T-helper 9 cell (primary cell): ENCODE measurements around the gene HOXA5.

Experiments used
- DNase-seq: peaks from one replicate; pipeline ENCODE4 v3.0.0-alpha.2; 2020

HOXA5 gene

DNA sequence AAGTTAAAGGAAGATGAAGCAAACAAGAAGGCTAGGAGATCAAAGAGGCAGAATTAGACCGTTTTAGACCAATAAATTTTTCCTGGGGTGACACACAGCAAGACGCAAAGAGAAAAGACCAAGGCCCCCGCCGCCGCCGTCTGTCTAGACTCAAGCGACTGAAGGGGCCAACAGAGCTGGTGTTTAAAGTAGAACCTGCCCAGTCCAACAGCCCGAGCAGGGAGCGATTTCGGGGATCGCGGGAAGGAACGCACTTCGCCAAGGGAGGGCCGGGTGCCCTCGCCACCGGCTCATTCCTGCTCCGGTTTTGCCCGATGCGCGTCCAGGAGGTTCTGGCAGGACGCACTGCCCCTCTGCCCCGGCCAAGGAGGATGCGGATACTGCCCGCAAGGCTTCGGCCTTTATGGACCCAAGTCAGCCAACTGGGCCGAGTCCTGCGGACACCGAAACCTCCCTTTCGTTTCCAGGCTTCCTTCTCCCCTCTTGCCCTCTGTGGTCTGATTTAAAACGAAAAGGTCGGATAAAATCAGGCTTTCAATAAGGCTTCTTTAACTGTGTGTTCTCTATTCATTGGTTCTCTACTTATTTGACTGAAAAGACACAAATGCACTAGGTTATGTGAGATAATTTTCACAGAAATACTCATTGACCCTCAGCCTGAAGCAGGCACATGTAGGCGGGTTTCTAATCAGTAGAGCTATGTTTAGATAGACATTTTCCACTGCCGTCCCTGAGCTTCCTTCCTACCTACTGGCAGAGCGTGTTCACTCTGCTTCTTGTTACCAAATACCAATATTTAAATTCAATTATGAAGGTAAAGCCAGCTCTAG lies 15.2 kb upstream of the HOXA5 start:
- no peak for DNase-seq

DNA sequence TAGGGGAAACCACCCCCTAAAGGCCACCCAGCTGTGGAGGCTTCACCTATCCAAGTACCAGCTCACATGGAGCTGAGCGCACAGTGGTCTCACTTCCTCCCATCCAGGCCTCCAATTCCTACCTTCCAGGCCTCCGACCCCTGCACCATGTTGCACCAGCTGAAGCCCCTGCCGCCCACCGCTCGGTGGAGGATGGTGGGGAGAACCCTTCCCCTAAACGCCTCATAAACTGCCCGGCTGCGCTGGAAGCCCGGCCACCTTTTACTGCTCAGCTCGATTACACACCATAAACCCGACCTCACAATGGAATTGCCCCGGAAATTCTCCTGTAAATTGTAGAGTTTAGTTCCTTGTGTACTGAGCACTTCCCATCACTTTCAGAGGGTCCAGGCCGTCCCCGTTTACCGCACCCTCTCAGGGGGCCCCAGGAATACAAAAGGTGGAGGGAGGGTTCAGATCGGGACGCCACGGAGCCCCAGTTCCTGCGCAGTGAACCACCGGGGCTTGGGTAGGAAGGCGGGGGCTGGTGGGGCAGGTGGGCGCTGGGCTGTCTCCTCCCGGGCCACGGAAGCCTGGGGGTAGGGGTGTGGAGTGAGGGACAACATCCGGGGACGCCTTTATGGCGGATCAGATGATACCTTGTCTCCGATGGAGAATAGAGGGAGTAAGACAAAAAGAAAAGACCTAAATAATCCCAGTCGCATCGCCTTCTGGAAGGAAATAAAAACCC lies 14.4 kb upstream of the HOXA5 start:
- no peak for DNase-seq

DNA sequence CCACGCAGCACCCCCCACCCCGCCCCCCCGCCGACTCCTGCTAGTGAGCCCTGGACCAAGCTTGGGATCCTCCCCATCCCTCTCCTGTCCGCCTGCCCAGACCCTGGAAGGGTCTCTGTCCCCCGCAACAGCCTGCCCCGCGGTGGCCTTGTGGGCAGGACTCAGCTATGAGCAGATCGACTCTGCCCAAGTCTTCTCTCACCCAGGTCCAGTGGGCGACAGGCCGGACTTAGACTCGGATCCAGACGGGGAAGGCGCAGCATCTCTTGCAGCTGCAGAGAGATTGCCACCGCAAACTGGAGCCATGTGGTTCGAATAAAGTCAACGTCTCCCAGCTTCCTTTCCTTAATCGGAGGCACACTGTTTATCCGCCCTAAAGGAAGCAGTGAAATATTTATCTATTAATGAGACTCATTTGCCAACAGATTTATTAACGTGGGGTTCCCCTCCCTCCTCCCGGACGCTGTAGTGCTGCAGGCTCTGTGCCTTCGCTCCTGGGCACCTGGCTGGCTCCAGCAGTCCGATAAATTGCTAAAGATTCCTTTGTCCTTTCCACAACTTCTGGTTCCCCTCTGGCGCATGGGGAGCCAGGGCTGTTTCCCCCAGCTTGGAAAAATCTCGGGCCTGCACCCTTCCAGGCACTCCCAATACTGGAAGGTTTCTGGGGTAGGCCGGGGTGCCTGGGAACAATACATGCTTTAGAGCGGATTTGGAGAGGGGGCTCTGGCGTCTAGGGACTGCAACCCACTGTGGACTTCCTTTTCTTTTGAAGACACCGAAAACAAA lies 13.6 kb upstream of the HOXA5 start:
- DNase-seq = no peak

DNA sequence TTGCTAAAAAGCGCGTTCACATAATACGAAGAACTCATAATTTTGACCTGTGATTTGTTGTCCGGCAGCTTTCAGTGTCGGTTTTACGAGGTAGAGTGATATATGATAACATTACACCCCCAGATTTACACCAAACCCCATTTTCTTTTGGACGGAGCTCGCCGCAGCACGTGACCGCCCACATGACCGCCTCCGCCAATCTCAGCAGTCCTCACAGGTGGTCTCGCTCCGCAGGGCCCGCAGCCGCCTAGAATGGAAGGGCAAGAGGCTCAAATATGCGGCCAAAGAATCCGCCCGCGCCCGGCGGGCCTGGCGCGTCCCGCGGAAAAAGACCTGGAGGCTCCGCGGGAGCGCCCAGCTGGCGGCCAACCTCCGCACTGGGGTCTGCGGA lies 13.0 kb upstream of the HOXA5 start, which contains the start of gene HOXA7:
Gene HOXA7, minus strand, starts transcription at position 168 of the 391 bp plus-strand sequence. Its CDS starts 130 bp downstream, at position 38.
- no peak for DNase-seq

DNA sequence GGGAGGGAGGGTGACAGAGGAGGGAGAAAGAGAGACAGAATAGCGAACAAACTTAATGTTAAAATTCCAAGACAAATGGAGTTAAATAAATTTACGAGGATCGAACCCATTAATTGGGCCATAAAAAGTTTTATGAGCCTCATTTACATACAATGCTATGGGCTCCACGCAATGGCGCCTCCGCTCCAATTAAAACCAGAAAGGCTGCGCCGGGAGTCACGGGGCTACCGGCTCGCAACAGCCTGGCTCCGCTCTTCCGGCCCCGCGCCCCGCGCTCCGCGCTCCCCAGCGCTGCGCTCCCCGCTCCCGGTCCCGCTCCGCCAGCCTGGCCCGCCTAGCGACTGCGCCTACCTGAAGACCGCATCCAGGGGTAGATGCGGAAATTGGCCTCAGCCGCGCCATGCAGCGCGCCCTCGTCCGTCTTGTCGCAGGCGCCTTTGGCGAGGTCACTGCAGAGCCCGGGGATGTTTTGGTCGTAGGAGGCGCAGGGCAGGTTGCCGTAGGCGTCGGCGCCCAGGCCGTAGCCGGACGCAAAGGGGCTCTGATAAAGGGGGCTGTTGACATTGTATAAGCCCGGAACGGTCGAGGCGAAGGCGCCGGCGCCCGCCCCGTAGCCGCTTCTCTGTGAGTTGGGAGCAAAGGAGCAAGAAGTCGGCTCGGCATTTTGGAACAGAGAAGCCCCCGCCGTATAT lies 12.5 kb upstream of the HOXA5 start:
- no peak for DNase-seq

DNA sequence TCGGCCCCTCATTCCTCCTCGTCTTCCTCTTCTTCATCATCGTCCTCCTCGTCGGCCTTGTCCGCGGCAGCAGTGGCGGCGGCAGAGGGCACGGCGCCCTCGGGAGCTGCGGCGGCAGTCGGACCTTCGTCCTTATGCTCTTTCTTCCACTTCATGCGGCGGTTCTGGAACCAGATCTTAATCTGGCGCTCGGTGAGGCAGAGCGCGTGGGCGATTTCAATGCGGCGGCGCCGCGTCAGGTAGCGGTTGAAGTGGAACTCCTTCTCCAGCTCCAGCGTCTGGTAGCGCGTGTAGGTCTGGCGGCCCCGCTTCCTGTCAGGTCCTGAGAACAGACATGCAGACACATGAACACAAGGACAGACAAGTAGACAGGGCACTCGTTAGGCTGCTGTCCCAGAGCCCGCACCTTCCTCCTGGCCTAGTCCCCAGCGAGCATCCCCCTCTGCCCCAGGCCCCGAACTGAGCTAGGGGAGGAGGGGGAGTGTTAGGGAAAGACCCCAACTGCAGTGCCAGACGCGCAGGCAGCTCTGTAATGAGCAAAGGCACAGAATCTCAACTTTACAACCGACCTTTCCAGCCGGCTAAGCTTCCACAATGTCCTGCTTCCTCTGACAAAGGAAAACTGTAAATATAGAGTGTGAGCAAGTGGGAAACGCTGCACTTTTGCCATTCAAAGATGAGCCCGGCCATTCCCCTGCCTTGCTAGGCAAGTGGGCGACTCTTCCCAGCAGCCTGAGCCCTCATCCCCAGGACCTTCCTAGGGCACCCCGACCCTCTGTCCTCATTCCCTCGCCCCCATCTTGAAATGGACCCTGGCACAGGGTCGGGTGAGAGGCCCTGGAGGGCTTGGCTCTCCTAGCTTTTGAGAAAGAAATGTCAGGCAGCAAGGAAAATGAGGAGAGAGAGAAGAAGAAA lies 11.7 kb upstream of the HOXA5 start:
- no peak for DNase-seq

DNA sequence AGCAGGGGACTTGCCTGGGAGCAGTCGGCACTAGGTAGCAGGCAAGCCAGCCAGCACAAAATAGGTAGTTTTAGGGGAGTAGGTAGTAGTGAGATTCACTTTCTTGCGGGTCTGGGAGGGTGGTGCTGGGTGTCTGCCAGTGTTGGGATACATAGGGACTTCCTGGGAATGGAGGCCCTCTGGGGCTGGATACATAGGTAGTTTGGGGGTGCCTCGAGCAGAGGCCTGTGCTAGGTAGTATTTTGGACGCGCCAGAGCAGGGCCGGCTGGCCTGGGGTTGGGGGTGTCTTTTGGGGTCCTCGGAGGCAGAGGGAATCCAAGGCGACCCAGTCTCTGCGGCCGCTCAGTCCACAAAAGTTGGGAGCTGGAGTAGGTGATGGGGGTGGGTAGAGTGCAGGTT lies 10.9 kb upstream of the HOXA5 start:
- no peak for DNase-seq

DNA sequence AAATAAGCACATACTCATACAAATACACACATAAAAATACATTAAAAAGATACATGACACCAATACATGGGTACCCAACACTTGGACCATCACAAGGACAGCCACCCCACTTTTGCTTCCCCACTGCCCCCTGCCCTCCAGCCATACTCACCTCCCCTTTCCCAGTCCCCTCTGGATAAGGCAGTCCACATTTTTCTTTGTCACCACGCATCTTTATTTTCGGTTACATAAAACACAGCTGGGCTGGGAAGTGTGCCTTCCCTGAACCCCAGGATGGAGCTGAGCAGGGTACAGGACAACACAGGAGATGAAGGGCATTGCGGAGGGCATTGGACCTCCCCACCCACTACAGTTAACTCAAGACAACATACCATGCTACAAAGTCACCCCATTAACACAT lies 10.0 kb upstream of the HOXA5 start:
- DNase-seq = no peak

DNA sequence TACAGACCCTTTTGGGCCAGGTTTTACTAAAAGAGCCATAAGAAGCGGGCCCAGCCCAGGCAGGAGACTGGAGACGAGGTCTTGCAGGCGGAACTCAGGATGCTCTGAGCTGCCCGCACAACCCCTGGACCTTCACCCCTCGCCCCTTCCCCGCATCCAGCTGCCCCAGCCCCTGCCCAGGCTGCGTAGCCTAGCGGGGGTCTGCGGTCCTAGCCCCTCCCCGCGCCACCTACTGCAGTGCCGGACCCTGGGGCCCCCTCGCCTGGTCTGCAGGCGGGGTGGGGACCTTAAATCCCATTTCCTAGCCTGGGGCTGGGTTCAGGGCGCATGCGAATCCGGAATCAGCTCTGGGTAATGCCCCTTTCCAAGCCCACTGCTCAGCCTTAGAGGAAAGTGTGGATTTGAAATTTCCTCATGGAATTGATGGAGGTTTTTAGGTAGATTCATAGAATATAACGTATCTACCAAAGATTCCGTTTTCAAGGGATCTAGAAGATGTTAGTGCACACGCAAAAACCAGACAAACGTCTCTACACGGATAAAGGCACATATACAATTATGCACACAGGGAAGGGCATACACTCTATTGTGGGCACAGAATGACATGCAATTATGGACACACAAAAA lies 9.4 kb upstream of the HOXA5 start:
- no peak for DNase-seq

DNA sequence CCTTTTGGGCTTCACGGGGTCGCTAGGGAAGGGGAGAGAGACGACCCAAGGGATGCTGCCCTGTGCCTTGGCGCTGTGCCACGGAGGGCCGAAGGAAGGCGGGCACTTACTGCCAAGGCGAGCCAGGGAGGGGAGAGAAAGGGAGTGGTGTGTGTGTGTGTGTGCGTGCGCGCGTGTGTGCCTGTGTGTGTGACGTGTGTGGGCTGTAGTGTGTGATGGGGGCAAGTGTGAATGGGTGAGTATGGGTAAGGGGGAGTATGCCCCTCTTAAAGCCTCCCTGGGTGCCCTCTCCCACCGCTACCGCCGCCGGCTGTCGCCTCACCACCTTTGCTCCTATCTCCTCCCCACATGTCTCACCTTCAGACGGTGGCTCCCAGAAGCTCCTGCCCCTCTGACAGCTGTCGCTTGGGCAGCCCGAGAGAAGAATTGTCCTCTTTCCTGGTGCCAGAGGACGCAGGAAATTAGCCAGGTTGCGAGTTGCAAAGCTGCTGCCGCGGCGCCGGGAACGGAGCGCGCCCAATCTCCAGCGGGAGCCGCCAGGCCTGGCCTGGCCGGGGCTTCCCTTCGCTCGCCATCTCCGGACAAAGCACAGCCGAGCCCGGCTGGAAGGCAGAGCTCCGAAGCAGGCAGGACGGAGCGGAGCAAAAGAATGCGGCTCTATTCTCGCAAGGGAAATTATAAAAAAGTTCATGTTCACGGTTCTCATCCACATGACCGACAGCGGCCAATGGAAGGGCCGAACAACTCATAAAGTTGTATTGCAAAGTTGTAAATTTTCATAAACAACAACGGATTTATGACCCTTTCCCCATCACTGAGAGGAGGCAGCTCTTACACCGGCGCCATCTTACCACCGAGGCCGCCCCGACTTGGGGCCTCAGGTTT lies 8.7 kb upstream of the HOXA5 start, which contains the start of gene HOXA3:
Gene HOXA3, minus strand, starts transcription at position 653 of the 885 bp plus-strand sequence. CDS start 41,943 bp downstream, outside the sequence.
- DNase-seq = no peak

DNA sequence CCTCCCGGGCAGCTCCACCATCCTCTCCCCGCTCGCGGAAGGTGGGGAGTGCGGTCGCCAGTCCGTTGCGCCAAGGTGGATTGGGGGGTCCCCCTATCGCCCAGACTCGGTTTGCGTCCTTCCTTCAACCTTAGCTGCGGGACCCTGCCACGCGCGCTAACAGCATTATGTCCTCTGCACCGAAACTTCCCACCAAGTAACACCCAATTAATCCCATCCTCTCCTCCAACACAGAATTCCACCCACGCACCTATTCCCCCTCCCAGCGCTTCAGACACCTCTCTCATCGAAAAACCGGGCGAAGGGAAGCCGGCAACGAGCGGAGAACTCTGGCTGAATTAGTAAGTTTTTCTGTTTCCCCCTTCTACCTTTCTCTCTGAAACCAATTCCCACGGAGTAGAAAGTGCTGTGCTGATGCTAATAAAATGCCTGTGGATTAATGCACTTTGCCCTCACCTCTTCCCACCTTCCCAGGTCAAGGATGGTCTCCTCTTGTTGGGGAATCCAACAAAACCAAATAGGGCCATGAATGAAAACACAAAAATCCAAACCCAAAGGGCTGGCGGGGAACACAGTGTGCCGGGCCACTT lies 8.0 kb upstream of the HOXA5 start:
- no peak for DNase-seq

DNA sequence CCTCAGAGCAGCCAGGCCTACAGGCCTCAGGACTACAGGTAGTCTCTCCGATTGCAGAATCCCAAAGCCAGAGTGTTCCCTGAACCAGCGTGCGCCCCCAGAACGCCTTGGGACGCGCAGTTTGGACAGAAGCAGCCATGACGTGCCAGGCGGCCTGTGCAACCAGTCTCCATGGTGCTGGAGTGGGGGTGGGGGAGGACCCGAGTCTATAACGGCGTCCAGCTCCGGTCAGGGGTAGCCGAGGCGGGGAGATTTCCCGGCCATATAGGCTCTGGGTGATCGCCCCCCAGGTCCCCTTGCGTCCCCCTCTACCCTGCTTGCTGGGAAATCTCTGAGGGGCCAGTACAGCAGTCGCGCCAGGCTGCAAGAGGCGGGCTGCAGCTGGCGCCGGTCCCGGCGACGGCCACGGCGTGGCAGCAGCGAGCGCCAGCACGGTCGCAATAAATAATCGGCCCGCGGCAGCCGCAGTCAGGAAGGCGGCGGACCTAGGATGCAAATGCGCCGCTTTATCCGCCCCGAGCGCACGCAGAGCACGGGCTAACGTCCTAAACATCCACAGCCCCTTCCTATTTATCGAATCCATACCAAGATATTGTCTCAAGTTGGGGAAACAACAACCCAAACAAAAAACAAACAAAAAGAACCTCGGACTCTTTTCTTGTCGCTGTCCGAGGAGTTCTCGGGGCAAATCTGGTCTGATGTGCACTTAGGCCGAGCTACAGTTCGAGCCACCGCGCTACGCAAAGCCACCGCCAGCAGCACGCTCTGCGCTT lies 7.3 kb upstream of the HOXA5 start:
- DNase-seq = peak; percentile 56

DNA sequence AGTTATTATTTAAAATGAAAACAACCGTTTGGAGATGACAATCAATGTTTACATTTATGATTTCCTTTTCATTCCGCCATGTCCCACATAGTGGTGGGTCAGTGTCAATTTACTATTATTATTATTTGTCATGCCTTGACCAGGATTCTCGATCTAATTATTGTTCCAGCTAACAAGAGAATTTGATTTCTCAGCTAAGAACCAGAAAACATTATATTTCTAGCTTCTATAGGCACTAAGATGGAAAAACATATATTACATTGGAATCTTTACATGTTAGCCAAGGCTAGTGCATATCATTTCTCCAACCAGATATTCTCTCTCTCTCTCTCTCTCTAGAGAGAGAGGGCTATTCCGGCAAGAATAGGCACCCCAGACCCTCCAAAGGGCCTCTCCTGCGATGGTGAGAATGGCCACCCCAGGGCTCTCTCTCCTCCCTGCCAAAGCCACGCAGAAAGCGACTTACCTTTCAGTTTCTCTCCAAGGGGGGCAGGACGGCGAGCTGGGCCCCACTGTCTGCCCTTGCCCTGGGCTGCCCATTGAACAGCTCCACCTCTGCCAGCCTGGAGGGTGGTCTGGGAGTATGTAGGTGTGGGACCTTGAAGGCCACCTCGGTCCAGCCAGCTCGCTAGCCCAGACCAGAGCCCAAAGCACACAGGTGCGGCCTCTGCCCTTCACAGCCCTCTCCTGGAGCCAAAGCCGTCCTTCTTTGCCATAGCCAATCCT lies 6.5 kb upstream of the HOXA5 start:
- DNase-seq = no peak

DNA sequence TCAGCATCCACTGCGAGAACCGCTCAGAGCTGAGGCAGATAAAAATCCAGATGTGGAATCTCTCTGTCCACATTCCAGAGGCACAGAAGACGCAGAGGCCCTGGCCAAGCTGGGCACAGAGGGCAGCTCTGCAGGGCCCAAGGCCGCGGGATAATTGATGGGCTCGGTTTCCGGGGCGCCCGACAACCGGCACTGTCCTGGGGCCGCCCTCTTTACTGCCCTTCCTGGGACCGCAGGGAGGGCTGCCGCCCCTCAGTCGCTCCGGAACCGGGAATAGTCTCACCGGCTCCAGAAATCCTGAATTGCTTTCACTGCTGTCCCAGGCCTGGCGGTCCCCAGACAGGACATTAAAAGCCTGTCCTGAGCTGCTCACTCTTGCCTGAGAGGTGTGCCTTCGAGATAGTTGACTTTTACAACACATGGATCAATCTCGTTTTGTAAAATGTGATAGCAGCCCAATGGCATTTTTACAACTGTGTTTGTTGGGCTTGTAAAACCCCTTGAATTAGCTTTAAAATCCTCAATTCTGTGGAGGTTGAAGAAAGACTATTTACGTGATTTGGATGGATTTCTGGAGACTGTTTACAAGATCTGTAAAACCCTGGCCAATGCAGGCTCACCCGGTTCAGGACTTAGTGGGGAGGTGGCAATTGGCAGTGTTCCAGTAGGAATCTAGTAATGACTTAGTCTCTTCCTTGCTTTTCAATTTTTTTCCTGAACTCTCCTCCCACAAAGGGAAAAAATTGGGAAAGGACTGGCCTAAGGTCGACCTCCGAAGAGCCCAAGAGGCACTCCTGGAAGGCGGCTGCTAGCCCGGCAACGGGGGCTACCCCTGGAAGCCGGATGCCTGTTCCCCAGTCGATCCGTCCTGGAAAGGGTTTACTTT lies 5.5 kb upstream of the HOXA5 start:
- DNase-seq = no peak

DNA sequence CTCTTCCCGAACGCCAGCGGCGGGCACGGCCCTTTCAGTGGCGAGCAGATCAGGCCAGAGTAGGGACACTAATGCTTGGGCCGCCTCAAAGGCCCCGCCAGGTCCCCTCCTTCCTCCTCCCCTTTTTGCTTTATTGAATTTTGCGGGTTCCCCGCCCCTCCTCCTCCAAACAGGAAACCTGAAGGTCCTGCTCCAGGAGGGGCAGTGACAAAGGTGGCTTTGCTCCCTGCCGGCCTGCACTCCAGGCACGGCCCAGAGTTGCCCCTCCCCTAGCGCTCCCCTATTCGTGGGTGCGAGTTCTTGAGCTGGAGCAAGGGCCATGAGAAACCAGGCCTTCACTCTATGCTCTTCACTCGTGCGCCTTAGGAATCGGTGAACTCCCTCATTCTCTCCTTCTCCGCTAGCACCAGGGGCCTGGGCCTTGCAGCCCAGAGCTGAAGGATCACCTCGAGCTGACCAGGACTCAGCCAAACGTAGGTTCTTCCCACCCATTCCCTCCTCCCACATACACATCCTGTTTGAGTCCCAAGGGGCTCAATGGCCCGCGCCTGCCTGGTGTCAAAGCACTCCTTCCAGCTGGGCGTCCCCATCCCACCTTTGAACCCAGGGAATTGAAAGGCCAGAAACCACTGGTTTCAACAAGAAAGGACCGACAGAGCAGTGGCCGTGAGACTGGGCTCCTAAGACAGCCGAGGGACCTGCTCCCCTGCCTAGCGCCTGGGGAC lies 4.7 kb upstream of the HOXA5 start:
- no peak for DNase-seq
